Heart left ventricle (tissue), 16 donors: ENCODE results near the gene CCSER1. TPM values are rescaled to one million over a fixed set of nuclear protein-coding genes. Genes with fewer than 3 reads are reported as not detected.

Source experiments
- ATAC-seq, 4 donors: fragments of 200-7000 bp; cut with Tn5 transposase; one replicate each; pipeline ENCODE4 v1.9.1; 2020 to 2022; ENCODE audit warnings: moderate library complexity in 4 of 4, mild to moderate bottlenecking in 3 of 4, moderate number of reproducible peaks in 1 of 4
- DNase-seq, 5 donors: peaks; one replicate each; pipeline ENCODE4 v3.0.0-alpha.2; 2020
- H3K27ac ChIP-seq, 12 donors: fragments of 200-600 bp; sonication (generic) in 4 of 12; one replicate each; pipeline versions ENCODE4 v1.5.0 to v1.8.0; 2016 to 2022; ENCODE audit warnings: mild to moderate bottlenecking in 2 of 12
- H3K27me3 ChIP-seq, 9 donors: fragments of 200-600 bp; sonication (generic) in 2 of 9; one replicate each; pipeline versions ENCODE4 v1.5.1 to v1.8.0; 2016 to 2022; ENCODE audit warnings: mild to moderate bottlenecking in 3 of 9
- H3K36me3 ChIP-seq, 9 donors: fragments of 200-600 bp; sonication (generic) in 2 of 9; one replicate each; pipeline versions ENCODE4 v1.5.0 to v1.8.0; 2018 to 2022; ENCODE audit warnings: mild to moderate bottlenecking in 2 of 9
- H3K4me1 ChIP-seq, 12 donors: fragments of 200-600 bp; sonication (generic) in 4 of 12; one replicate each; pipeline versions ENCODE4 v1.5.0 to v1.8.0; 2016 to 2022; ENCODE audit warnings: mild to moderate bottlenecking in 3 of 12
- H3K4me3 ChIP-seq, 12 donors: fragments of 200-600 bp; sonication (generic) in 4 of 12; one replicate each; pipeline versions ENCODE4 v1.5.0 to v1.8.0; 2017 to 2022; ENCODE audit warnings: mild to moderate bottlenecking in 9 of 12, moderate library complexity in 4 of 12
- H3K9me3 ChIP-seq, 12 donors: fragments of 200-600 bp; sonication (generic) in 4 of 12; one replicate each; pipeline versions ENCODE4 v1.5.0 to v1.8.0; 2016 to 2022; ENCODE audit warnings: mild to moderate bottlenecking in 1 of 12
- POLR2A ChIP-seq, 2 donors: fragments of 450-650 bp; IDR thresholded peaks; one replicate each; pipeline ENCODE4 v1.6.1; 2017; ENCODE audit warnings: antibody characterized with exemption in 2 of 2, mild to moderate bottlenecking in 2 of 2, moderate library complexity in 2 of 2
- WGBS, 4 donors: extraction: QIAGEN DNeasy Blood & Tissue Kit in 2 of 4; methylation state at CpG; one replicate each; pipeline versions ENCODE4 v1.1.5 to v1.1.7; 2013 to 2018; 5-methylcytosine and 5-hydroxymethylcytosine counted together
- intact Hi-C, 10 donors: fragments of 100-400 bp; cut with DNase I; formaldehyde crosslinking; loops; one replicate each; pipeline versions ENCODE4 v1.11.1 to v1.14.2; 2022
- polyA plus RNA-seq, 2 donors: library from polyadenylated mRNA; stranded (reverse); fragments of 200-250 nt; gene quantifications; one replicate each; pipeline ENCODE4 v1.2.3, GENCODE V29; 2013
- total RNA-seq, 9 donors: library from RNA; depleted of rRNA in 2 of 9; stranded (reverse); fragments of >200 nt in 2 of 9; fragmentation: NEBNext Ultra II Directional in 3 of 9; extraction: Animal tissue kit (Norgen Biotek cat#: 25700) in 3 of 9; gene quantifications; one replicate each; pipeline versions ENCODE4 v1.1.0 to v1.2.4, GENCODE V29; 2016 to 2023
- TF ChIP-seq, protein P1 (sequence below), 12 donors: fragments of 200-600 bp; sonication (generic) in 4 of 12; IDR thresholded peaks; one replicate each; pipeline versions ENCODE4 v1.5.0 to v1.8.0; 2018 to 2022; ENCODE audit warnings: antibody characterized with exemption in 12 of 12, mild to moderate bottlenecking in 5 of 12
- donor health status: ischemic (EF 13 %, LVEDD 7.1; RV severe dilation, severe dysfunction).
- donor health status: healthy with polysubstance abuse.
- donor health status: DM: no; HTN: yes; CAD: no.
- donor health status: DM: no; HTN: no; CAD: no.
- donor health status: ischemic (EF 25% LVEDD 6.9; RV normal size, moderate dysfunction).
- donor health status: ischemic (EF 25% LVEDD 5.7; RV mildly dilated, moderate dysfunction).
- donor health status: healthy.
- donor health status: DM: yes; HTN: yes; CAD: no.
- donor health status: ischemic (EF 35%, LVEDD 5.7; RV mildly dilated, moderate dysfunction).
- donor health status: nonischemic (EF 11% LVEDD 7.7; RV severe dilation, severe dysfunction).
- donor health status: DM: yes; HTN: yes; CAD: no.
- donor health status: PGD.
- donor health status: ischemic (EF 29% LVEDD 5.4; RV normal size, mild dysfunction).
- donor health status: nonischemic (EF 23%, LVEDD 6.1; RV moderate dilation, normal function).

CCSER1 gene
- total and polyA plus RNA-seq, 11 donors, result 2.5 to 15.8 (median 12.2) TPM

DNA sequence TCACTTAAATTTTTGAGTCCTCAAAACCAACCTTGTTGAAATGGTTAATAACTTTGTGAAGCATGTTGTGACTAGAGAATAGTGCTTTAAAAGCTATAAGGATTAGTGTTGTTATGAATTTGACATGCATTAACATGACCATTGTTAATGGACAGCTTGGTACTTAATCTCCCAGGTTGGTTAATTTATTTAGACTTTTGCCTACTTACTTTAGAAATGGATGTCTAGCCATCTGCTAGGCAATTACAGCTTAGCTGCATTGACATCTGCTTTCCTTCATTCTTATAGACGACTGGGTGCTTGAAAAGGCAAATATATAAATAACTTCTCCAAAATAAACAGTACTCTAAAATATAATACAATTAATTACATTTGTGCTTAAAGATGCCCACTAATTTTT lies 368.0 kb downstream of the CCSER1 start:
- Histone ChIP-seq H3K36me3 (no peaks in the 10 kb centered on the region), H3K27ac (no peak overlapping the region), H3K4me3 (no peak overlapping the region), H3K9me3 (peaks cover 0 to 10% (median 0%) of the 10 kb centered on the region in 12 donors), H3K4me1 (no peaks in the 10 kb centered on the region), H3K27me3 (no peaks in the 10 kb centered on the region)
- TF ChIP-seq, protein P1, sequence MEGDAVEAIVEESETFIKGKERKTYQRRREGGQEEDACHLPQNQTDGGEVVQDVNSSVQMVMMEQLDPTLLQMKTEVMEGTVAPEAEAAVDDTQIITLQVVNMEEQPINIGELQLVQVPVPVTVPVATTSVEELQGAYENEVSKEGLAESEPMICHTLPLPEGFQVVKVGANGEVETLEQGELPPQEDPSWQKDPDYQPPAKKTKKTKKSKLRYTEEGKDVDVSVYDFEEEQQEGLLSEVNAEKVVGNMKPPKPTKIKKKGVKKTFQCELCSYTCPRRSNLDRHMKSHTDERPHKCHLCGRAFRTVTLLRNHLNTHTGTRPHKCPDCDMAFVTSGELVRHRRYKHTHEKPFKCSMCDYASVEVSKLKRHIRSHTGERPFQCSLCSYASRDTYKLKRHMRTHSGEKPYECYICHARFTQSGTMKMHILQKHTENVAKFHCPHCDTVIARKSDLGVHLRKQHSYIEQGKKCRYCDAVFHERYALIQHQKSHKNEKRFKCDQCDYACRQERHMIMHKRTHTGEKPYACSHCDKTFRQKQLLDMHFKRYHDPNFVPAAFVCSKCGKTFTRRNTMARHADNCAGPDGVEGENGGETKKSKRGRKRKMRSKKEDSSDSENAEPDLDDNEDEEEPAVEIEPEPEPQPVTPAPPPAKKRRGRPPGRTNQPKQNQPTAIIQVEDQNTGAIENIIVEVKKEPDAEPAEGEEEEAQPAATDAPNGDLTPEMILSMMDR (IDR thresholded peaks at IDR 0.05), result no peak
- TF ChIP-seq POLR2A (IDR thresholded peaks at IDR 0.05), result no peak
- DNase-seq (no peak), ATAC-seq (no peak)
- intact Hi-C loops, result no loop called here
- WGBS, 4 donors, result 25 to 54% (median 43%) methylated on average over 1 of the region's 1 CpG

DNA sequence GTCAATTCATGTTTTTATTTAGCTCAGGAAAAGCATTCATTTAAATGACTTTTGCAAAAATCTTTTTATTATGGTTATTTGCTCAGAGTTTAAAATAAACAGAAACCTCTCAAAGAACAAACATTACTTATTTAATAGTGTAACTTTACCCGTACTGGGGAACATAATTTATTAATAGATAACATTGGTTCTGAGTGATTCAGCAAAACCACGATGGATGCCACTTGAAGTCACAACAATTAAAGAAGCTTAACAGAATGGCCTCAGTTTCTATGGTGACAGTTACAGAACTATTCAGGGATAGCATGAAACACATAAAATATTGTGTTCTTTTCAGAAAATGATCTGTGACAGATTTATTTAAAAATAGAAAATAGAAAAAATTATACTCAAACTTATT lies 368.7 kb downstream of the CCSER1 start:
- DNase-seq, result no peak
- TF ChIP-seq, protein P1 (IDR thresholded peaks at IDR 0.05), result no peak
- TF ChIP-seq POLR2A (IDR thresholded peaks at IDR 0.05), result no peak
- H3K9me3 ChIP-seq, result peaks cover 0 to 3% (median 0%) of the 10 kb centered on the region in 12 donors
- no peak for ATAC-seq
- no peak overlapping the region for H3K4me3 ChIP-seq
- no peaks in the 10 kb centered on the region for H3K4me1 ChIP-seq
- intact Hi-C loops, result no loop called here
- no peaks in the 10 kb centered on the region for H3K36me3 ChIP-seq
- WGBS, 4 donors, result 39 to 57% (median 53%) methylated on average over 2 of the region's 2 CpGs
- no peak overlapping the region for H3K27ac ChIP-seq
- no peaks in the 10 kb centered on the region for H3K27me3 ChIP-seq

DNA sequence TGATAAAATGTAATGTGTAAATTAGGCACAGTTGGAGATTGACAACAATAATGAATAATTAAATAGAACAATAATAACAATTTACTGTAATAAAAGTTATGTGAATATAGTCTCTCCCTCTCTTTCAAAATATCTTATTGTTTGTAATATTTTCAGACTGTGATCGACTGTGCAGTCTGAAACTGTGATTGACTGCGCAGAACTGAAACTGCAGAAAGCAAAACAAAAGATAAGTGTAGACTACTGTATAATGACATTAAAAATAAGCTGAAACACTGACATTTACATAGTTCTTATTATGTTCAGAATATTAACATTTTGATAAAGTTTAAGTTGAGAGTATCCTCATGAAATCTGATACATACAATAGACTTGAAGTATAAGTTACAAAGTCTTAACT lies 371.0 kb downstream of the CCSER1 start:
- no peaks in the 10 kb centered on the region for H3K4me1 ChIP-seq
- ATAC-seq (no peak), DNase-seq (no peak)
- no peaks in the 10 kb centered on the region for H3K36me3 ChIP-seq
- intact Hi-C loops, result no loop called here
- no peaks in the 10 kb centered on the region for H3K27me3 ChIP-seq
- H3K4me3 ChIP-seq, result no peak overlapping the region
- WGBS, 4 donors, result 90 to 93% (median 91%) methylated on average over 2 of the region's 2 CpGs
- TF ChIP-seq POLR2A (IDR thresholded peaks at IDR 0.05), result no peak
- TF ChIP-seq, protein P1 (IDR thresholded peaks at IDR 0.05), result no peak
- peaks cover 0 to 12% (median under 1%) of the 10 kb centered on the region in 12 donors for H3K9me3 ChIP-seq
- H3K27ac ChIP-seq, result no peak overlapping the region

DNA sequence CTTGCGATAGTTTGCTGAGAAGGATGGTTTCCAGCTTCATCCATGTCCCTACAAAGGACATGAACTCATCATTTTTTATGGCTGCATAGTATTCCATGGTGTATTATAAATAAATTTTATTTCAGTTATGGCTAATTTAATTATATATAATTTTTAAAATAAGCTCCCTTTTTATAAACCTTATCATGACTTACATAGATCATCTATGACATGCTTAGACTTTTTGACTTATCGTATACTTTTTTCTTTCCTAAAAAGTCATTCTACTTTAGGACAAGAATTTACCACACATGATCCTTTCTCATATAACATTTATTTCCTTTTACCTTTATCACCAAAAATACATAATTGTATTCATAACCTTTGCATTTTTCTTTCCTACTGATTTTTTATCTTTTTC lies 376.5 kb downstream of the CCSER1 start:
- intact Hi-C loops, result no loop called here
- no peak overlapping the region for H3K4me3 ChIP-seq
- no peaks in the 10 kb centered on the region for H3K27me3 ChIP-seq
- TF ChIP-seq, protein P1 (IDR thresholded peaks at IDR 0.05), result no peak
- no peak for TF ChIP-seq POLR2A (IDR thresholded peaks at IDR 0.05)
- peaks cover 0 to 28% (median 4%) of the 10 kb centered on the region in 12 donors for H3K9me3 ChIP-seq
- ATAC-seq, result no peak
- no peak for DNase-seq
- no peak overlapping the region for H3K27ac ChIP-seq
- WGBS, 4 donors, result 84 to 95% (median 92%) methylated on average over 2 of the region's 2 CpGs
- no peaks in the 10 kb centered on the region for H3K36me3 ChIP-seq
- no peaks in the 10 kb centered on the region for H3K4me1 ChIP-seq
